Osteoblast (primary cell): ENCODE data around the gene MBP. TPM values are rescaled to one million over a fixed set of nuclear protein-coding genes. Genes with fewer than 3 reads are reported as not detected.

Experiments used
- total RNA-seq: library from RNA; depleted of rRNA; stranded (reverse); fragments of >200 nt; gene quantifications from 2 replicates; pipeline ENCODE4 v1.2.3, GENCODE V29; 2012

The MBP gene
- total RNA-seq, 1 donor, result 2.2 TPM

Other genes with a start within 250 kb of the MBP start
- gene GALR1, start 117.1 kb upstream of the MBP start, total RNA-seq, result not detected in 2 replicates